HL-60 (cell line): ENCODE measurements around the gene M1AP.

Experiments used
- CTCF ChIP-seq: IDR thresholded peaks from one replicate; pipeline ENCODE4 v1.5.1; 2011; ENCODE audit warnings: low read length, control low read depth, inconsistent platforms; ENCODE audit not compliant: insufficient read depth
- GABPA ChIP-seq: IDR thresholded peaks from 2 replicates; pipeline ENCODE4 v1.6.1; 2012; ENCODE audit warnings: low read depth
- POLR2AphosphoS5 ChIP-seq: IDR thresholded peaks from 2 replicates; pipeline ENCODE4 v1.6.1; 2012; ENCODE audit warnings: low read depth
- REST ChIP-seq: IDR thresholded peaks from 2 replicates; pipeline ENCODE4 v1.6.1; 2012; ENCODE audit warnings: low read depth; ENCODE audit not compliant: insufficient replicate concordance
- SPI1 ChIP-seq: IDR thresholded peaks from 2 replicates; pipeline ENCODE4 v1.6.1; 2012; ENCODE audit warnings: low read depth, mild to moderate bottlenecking, borderline replicate concordance

GRCh38 chr2:74542978-74543377 is 105.2 kb downstream of the M1AP start:
- TF ChIP-seq CTCF (no peak), POLR2AphosphoS5 (no peak), REST (no peak), SPI1 (no peak), GABPA (no peak)
